GM23338 (cell line): ENCODE measurements around the gene SMG1. TPM values are rescaled to one million over a fixed set of nuclear protein-coding genes. Genes with fewer than 3 reads are reported as not detected.

Experiments used
- ATAC-seq: fragments of 200-7000 bp; cut with Tn5 transposase; 3 replicates; pipeline ENCODE4 v1.9.1; 2020
- DNase-seq: peaks from one replicate; pipeline ENCODE4 v3.0.0-alpha.2; 2015; ENCODE audit warnings: low spot score
- H2AFZ ChIP-seq: fragments of 200-600 bp; sonication (generic); 2 replicates; pipeline ENCODE4 v1.8.0; 2016; ENCODE audit warnings: antibody characterized with exemption, mild to moderate bottlenecking, moderate library complexity
- H3F3A ChIP-seq: fragments of 200-600 bp; sonication (generic); replicated peaks from 2 replicates; pipeline ENCODE4 v1.8.0; 2017; ENCODE audit warnings: antibody characterized with exemption, mixed run types, low read depth
- H3K27ac ChIP-seq: fragments of 200-600 bp; sonication (generic); 2 replicates; pipeline ENCODE4 v1.6.1; 2016; ENCODE audit warnings: low read depth
- H3K27me3 ChIP-seq: fragments of 200-600 bp; sonication (generic); 2 replicates; pipeline ENCODE4 v1.8.0; 2016; ENCODE audit warnings: mild to moderate bottlenecking, mixed run types, moderate library complexity; ENCODE audit not compliant: insufficient read depth
- H3K36me3 ChIP-seq: fragments of 200-600 bp; sonication (generic); 2 replicates; pipeline ENCODE4 v1.8.0; 2016; ENCODE audit warnings: mild to moderate bottlenecking; ENCODE audit not compliant: insufficient read depth
- H3K4me1 ChIP-seq: fragments of 200-600 bp; sonication (generic); 2 replicates; pipeline ENCODE4 v1.8.0; 2016; ENCODE audit warnings: mild to moderate bottlenecking, moderate library complexity; ENCODE audit not compliant: insufficient read depth
- H3K4me2 ChIP-seq: fragments of 200-600 bp; sonication (generic); 2 replicates; pipeline ENCODE4 v1.7.1; 2017; ENCODE audit warnings: mixed run types
- H3K4me3 ChIP-seq: fragments of 200-600 bp; sonication (generic); 2 replicates; pipeline ENCODE4 v1.6.1; 2016; ENCODE audit warnings: mixed run types
- H3K79me2 ChIP-seq: fragments of 200-600 bp; sonication (generic); replicated peaks from 2 replicates; pipeline ENCODE4 v1.8.0; 2017; ENCODE audit warnings: mild to moderate bottlenecking; ENCODE audit not compliant: insufficient read depth
- H3K9me2 ChIP-seq: fragments of 200-600 bp; sonication (generic); 2 replicates; pipeline ENCODE4 v1.8.0; 2017; ENCODE audit not compliant: insufficient read depth
- H4K20me1 ChIP-seq: fragments of 200-600 bp; sonication (generic); replicated peaks from 2 replicates; pipeline ENCODE4 v1.8.0; 2017; ENCODE audit warnings: mild to moderate bottlenecking; ENCODE audit not compliant: insufficient read depth
- H3K27ac Mint-ChIP-seq: 2 replicates; pipeline ENCODE4 v1.8.0; 2020; ENCODE audit warnings: inconsistent platforms, mild to moderate bottlenecking, moderate library complexity, mixed read lengths
- H3K27me3 Mint-ChIP-seq: 3 replicates; pipeline ENCODE4 v1.8.0; 2022; ENCODE audit warnings: low read depth, mild to moderate bottlenecking, moderate library complexity, mixed read lengths, inconsistent platforms; ENCODE audit not compliant: insufficient read depth, poor library complexity
- H3K36me3 Mint-ChIP-seq: 3 replicates; pipeline ENCODE4 v1.8.0; 2021; ENCODE audit warnings: low read depth, mild to moderate bottlenecking, inconsistent platforms, moderate library complexity, mixed read lengths
- H3K4me1 Mint-ChIP-seq: 3 replicates; pipeline ENCODE4 v1.8.0; 2020; ENCODE audit warnings: mild to moderate bottlenecking, inconsistent platforms, mixed read lengths
- H3K4me3 Mint-ChIP-seq: 3 replicates; pipeline ENCODE4 v1.8.0; 2021; ENCODE audit warnings: moderate library complexity, mild to moderate bottlenecking, inconsistent platforms, mixed read lengths
- H3K9me3 Mint-ChIP-seq: 3 replicates; pipeline ENCODE4 v1.8.0; 2020; ENCODE audit warnings: moderate library complexity, mild to moderate bottlenecking, inconsistent platforms, mixed read lengths
- CREB1 ChIP-seq: fragments of 250-450 bp; sonication (Bioruptor Pico); IDR thresholded peaks from 2 replicates; pipeline ENCODE4 v1.5.0; 2020; ENCODE audit warnings: low read depth, mild to moderate bottlenecking, moderate library complexity
- EZH2 ChIP-seq: fragments of 200-600 bp; sonication (generic); IDR thresholded peaks from one replicate; pipeline ENCODE4 v1.8.0; 2017; ENCODE audit warnings: antibody characterized with exemption, mild to moderate bottlenecking, low read depth; ENCODE audit not compliant: unreplicated experiment
- JUNB ChIP-seq: IDR thresholded peaks from one replicate; pipeline ENCODE4 v1.6.1; 2016; ENCODE audit warnings: antibody characterized with exemption; ENCODE audit not compliant: unreplicated experiment
- NANOG ChIP-seq: IDR thresholded peaks from 2 replicates; pipeline ENCODE4 v1.6.1; 2016; ENCODE audit warnings: antibody characterized with exemption, borderline replicate concordance
- POLR2AphosphoS5 ChIP-seq: IDR thresholded peaks from 2 replicates; pipeline ENCODE4 v1.6.1; 2016; ENCODE audit warnings: antibody characterized with exemption, low read depth
- STAT1 ChIP-seq: IDR thresholded peaks from one replicate; pipeline ENCODE4 v1.6.1; 2016; ENCODE audit warnings: antibody characterized with exemption; ENCODE audit not compliant: unreplicated experiment
- polyA plus RNA-seq: library from polyadenylated mRNA; unstranded; fragments of >200 nt; fragmentation: Nextera tagmentation; extraction: Ambion mirVana; gene quantifications from 2 replicates; pipeline ENCODE4 v1.2.1, GENCODE V29; 2016
- total RNA-seq: library from RNA; depleted of rRNA; stranded (reverse); fragments of >200 nt; shearing (Covaris generic); gene quantifications from 2 replicates; pipeline ENCODE4 v1.2.3, GENCODE V29; 2014
- TF ChIP-seq, protein P1 (sequence below), 2 experiments: fragments of 200-600 bp in 1 of 2; sonication (generic) in 1 of 2; conservative IDR thresholded peaks; 2 replicates each; pipeline versions ENCODE4 v1.5.1 to v1.6.1; 2016 to 2017; ENCODE audit warnings: antibody characterized with exemption in 2 of 2, low read depth in 2 of 2, mild to moderate bottlenecking in 2 of 2, moderate library complexity in 1 of 2
- TF ChIP-seq, protein P2 (sequence below): fragments of 250-450 bp; sonication (Bioruptor Pico); IDR thresholded peaks from 2 replicates; pipeline ENCODE4 v1.5.0; 2020; ENCODE audit warnings: mild to moderate bottlenecking, moderate library complexity
- TF ChIP-seq, protein P3 (sequence below): IDR thresholded peaks from one replicate; pipeline ENCODE4 v1.6.1; 2018; ENCODE audit warnings: antibody characterized with exemption; ENCODE audit not compliant: unreplicated experiment
- TF ChIP-seq, protein P4 (sequence below): IDR thresholded peaks from 2 replicates; pipeline ENCODE4 v1.6.1; 2016; ENCODE audit warnings: antibody characterized with exemption

Gene SMG1
- total and polyA plus RNA-seq, 2 experiments from 2014 or later = 18.6 to 119 TPM

DNA sequence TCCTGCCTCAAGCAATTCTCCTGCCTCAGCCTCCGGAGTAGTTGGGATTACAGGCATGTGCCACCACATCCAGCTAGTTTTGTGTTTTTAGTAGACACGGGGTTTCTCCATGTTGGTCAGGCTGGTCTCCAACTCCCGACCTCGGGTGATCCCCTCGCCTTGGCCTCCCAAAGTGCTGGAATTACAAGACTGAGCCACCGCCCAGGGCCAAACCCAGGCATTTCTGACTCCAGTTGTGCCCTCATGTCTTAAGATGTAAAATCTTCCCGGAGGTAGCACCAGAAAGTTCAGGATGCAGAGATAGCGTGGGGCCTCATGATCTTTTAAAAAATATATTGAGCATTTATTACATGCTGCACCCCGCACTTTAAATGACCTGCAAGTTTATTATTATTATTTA, 12.8 kb upstream of the SMG1 start:
- H2AFZ ChIP-seq = no peak overlapping the region
- no peaks in the 10 kb centered on the region; the same call in 1 of the 3 replicates for H3K4me1 Mint-ChIP-seq
- no peaks in the 10 kb centered on the region for H3K36me3 ChIP-seq
- no peaks in the 10 kb centered on the region for H3F3A ChIP-seq
- no peaks in the 10 kb centered on the region for H4K20me1 ChIP-seq
- no peak overlapping the region for H3K4me3 ChIP-seq
- H3K27me3 Mint-ChIP-seq = peaks cover 5% of the 10 kb centered on the region
- H3K4me3 Mint-ChIP-seq = no peak overlapping the region
- no peaks in the 10 kb centered on the region for H3K36me3 Mint-ChIP-seq
- no peaks in the 10 kb centered on the region for H3K79me2 ChIP-seq
- H3K4me1 ChIP-seq = no peaks in the 10 kb centered on the region
- ATAC-seq = no peak
- H3K9me3 Mint-ChIP-seq = no peaks in the 10 kb centered on the region
- no peak overlapping the region for H3K27ac ChIP-seq
- DNase-seq = no peak
- no peaks in the 10 kb centered on the region for H3K9me2 ChIP-seq
- H3K4me2 ChIP-seq = no peak overlapping the region
- TF ChIP-seq JUNB = no peak
- no peak overlapping the region for H3K27ac Mint-ChIP-seq
- H3K27me3 ChIP-seq = no peaks in the 10 kb centered on the region

DNA sequence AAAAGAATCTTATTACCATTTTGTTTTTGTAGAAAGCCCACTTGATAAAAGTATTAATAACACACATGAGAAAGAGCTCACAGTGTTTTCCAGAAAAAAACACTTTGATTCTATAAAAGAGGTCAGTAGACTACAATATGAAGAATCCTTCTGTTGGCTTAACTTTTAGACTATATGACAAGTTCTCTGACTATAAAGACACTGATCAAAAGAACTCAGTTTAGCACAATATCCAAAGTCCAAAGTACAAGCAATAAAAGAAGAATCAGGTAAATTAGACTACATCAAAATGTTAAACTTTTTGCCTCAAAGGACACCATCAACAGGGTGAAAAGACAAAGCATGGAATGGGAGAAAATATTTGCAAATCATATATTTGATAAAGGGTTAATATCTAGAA, 11.2 kb upstream of the SMG1 start:
- DNase-seq = no peak
- H3K27ac Mint-ChIP-seq = no peak overlapping the region
- Histone ChIP-seq H4K20me1 (no peaks in the 10 kb centered on the region), H3K4me3 (no peak overlapping the region), H2AFZ (no peak overlapping the region), H3K4me2 (no peak overlapping the region), H3K9me2 (no peaks in the 10 kb centered on the region), H3K4me1 (no peaks in the 10 kb centered on the region), H3F3A (no peaks in the 10 kb centered on the region), H3K27ac (no peak overlapping the region), H3K79me2 (no peaks in the 10 kb centered on the region), H3K36me3 (no peaks in the 10 kb centered on the region), H3K27me3 (no peaks in the 10 kb centered on the region)
- H3K36me3 Mint-ChIP-seq = no peaks in the 10 kb centered on the region
- H3K27me3 Mint-ChIP-seq = peaks cover 10% of the 10 kb centered on the region
- no peak overlapping the region for H3K4me3 Mint-ChIP-seq
- no peak for ATAC-seq
- H3K4me1 Mint-ChIP-seq = peaks cover 8% of the 10 kb centered on the region
- H3K9me3 Mint-ChIP-seq = no peaks in the 10 kb centered on the region
- TF ChIP-seq NANOG (no peak), STAT1 (no peak), POLR2AphosphoS5 (no peak), EZH2 (no peak), CREB1 (CRISPR knock-in tag) (no peak), JUNB (no peak)
- TF ChIP-seq, protein P1, sequence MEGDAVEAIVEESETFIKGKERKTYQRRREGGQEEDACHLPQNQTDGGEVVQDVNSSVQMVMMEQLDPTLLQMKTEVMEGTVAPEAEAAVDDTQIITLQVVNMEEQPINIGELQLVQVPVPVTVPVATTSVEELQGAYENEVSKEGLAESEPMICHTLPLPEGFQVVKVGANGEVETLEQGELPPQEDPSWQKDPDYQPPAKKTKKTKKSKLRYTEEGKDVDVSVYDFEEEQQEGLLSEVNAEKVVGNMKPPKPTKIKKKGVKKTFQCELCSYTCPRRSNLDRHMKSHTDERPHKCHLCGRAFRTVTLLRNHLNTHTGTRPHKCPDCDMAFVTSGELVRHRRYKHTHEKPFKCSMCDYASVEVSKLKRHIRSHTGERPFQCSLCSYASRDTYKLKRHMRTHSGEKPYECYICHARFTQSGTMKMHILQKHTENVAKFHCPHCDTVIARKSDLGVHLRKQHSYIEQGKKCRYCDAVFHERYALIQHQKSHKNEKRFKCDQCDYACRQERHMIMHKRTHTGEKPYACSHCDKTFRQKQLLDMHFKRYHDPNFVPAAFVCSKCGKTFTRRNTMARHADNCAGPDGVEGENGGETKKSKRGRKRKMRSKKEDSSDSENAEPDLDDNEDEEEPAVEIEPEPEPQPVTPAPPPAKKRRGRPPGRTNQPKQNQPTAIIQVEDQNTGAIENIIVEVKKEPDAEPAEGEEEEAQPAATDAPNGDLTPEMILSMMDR (conservative IDR thresholded peaks at IDR 0.05; ENCODE audit: low read depth in 2 of 2) = no peak
- TF ChIP-seq, protein P2, sequence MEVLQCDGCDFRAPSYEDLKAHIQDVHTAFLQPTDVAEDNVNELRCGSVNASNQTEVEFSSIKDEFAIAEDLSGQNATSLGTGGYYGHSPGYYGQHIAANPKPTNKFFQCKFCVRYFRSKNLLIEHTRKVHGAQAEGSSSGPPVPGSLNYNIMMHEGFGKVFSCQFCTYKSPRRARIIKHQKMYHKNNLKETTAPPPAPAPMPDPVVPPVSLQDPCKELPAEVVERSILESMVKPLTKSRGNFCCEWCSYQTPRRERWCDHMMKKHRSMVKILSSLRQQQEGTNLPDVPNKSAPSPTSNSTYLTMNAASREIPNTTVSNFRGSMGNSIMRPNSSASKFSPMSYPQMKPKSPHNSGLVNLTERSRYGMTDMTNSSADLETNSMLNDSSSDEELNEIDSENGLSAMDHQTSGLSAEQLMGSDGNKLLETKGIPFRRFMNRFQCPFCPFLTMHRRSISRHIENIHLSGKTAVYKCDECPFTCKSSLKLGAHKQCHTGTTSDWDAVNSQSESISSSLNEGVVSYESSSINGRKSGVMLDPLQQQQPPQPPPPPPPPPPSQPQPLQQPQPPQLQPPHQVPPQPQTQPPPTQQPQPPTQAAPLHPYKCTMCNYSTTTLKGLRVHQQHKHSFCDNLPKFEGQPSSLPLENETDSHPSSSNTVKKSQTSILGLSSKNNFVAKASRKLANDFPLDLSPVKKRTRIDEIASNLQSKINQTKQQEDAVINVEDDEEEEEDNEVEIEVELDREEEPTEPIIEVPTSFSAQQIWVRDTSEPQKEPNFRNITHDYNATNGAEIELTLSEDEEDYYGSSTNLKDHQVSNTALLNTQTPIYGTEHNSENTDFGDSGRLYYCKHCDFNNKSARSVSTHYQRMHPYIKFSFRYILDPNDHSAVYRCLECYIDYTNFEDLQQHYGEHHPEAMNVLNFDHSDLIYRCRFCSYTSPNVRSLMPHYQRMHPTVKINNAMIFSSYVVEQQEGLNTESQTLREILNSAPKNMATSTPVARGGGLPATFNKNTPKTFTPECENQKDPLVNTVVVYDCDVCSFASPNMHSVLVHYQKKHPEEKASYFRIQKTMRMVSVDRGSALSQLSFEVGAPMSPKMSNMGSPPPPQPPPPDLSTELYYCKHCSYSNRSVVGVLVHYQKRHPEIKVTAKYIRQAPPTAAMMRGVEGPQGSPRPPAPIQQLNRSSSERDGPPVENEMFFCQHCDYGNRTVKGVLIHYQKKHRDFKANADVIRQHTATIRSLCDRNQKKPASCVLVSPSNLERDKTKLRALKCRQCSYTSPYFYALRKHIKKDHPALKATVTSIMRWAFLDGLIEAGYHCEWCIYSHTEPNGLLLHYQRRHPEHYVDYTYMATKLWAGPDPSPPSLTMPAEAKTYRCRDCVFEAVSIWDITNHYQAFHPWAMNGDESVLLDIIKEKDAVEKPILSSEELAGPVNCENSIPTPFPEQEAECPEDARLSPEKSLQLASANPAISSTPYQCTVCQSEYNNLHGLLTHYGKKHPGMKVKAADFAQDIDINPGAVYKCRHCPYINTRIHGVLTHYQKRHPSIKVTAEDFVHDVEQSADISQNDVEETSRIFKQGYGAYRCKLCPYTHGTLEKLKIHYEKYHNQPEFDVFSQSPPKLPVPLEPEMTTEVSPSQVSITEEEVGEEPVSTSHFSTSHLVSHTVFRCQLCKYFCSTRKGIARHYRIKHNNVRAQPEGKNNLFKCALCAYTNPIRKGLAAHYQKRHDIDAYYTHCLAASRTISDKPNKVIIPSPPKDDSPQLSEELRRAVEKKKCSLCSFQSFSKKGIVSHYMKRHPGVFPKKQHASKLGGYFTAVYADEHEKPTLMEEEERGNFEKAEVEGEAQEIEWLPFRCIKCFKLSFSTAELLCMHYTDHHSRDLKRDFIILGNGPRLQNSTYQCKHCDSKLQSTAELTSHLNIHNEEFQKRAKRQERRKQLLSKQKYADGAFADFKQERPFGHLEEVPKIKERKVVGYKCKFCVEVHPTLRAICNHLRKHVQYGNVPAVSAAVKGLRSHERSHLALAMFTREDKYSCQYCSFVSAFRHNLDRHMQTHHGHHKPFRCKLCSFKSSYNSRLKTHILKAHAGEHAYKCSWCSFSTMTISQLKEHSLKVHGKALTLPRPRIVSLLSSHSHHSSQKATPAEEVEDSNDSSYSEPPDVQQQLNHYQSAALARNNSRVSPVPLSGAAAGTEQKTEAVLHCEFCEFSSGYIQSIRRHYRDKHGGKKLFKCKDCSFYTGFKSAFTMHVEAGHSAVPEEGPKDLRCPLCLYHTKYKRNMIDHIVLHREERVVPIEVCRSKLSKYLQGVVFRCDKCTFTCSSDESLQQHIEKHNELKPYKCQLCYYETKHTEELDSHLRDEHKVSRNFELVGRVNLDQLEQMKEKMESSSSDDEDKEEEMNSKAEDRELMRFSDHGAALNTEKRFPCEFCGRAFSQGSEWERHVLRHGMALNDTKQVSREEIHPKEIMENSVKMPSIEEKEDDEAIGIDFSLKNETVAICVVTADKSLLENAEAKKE = no peak
- TF ChIP-seq, protein P3, sequence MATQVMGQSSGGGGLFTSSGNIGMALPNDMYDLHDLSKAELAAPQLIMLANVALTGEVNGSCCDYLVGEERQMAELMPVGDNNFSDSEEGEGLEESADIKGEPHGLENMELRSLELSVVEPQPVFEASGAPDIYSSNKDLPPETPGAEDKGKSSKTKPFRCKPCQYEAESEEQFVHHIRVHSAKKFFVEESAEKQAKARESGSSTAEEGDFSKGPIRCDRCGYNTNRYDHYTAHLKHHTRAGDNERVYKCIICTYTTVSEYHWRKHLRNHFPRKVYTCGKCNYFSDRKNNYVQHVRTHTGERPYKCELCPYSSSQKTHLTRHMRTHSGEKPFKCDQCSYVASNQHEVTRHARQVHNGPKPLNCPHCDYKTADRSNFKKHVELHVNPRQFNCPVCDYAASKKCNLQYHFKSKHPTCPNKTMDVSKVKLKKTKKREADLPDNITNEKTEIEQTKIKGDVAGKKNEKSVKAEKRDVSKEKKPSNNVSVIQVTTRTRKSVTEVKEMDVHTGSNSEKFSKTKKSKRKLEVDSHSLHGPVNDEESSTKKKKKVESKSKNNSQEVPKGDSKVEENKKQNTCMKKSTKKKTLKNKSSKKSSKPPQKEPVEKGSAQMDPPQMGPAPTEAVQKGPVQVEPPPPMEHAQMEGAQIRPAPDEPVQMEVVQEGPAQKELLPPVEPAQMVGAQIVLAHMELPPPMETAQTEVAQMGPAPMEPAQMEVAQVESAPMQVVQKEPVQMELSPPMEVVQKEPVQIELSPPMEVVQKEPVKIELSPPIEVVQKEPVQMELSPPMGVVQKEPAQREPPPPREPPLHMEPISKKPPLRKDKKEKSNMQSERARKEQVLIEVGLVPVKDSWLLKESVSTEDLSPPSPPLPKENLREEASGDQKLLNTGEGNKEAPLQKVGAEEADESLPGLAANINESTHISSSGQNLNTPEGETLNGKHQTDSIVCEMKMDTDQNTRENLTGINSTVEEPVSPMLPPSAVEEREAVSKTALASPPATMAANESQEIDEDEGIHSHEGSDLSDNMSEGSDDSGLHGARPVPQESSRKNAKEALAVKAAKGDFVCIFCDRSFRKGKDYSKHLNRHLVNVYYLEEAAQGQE = no peak
- TF ChIP-seq, protein P4, sequence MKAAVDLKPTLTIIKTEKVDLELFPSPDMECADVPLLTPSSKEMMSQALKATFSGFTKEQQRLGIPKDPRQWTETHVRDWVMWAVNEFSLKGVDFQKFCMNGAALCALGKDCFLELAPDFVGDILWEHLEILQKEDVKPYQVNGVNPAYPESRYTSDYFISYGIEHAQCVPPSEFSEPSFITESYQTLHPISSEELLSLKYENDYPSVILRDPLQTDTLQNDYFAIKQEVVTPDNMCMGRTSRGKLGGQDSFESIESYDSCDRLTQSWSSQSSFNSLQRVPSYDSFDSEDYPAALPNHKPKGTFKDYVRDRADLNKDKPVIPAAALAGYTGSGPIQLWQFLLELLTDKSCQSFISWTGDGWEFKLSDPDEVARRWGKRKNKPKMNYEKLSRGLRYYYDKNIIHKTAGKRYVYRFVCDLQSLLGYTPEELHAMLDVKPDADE = no peak
